Measurements from ENCODE around the gene CYB561D1.

Gene CYB561D1

DNA sequence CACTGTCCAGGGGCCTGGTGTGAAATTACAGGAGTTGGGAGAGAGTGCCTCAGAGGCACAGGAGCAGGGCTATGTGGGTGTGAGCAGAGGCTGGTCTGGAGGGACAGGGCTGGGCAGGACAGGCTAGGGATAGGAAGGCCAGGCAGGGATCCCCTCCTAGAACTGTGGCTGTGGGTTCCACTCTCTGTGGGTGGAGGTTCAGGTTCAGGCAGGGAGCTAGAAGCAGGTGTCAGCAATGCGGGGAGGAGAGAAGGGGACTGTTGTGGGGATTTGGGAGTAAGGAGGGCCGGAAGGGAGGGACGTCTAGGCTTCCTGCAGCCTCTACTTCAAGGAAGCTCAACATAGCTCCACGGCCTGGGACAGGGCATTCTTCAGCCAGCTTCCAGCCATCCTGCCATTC lies 37.5 kb downstream of the CYB561D1 start:
- no peak for DNase-seq

GRCh38 chr1:109531826-109532364 lies 38.0 kb downstream of the CYB561D1 start:
- DNase-seq, result no peak

DNA sequence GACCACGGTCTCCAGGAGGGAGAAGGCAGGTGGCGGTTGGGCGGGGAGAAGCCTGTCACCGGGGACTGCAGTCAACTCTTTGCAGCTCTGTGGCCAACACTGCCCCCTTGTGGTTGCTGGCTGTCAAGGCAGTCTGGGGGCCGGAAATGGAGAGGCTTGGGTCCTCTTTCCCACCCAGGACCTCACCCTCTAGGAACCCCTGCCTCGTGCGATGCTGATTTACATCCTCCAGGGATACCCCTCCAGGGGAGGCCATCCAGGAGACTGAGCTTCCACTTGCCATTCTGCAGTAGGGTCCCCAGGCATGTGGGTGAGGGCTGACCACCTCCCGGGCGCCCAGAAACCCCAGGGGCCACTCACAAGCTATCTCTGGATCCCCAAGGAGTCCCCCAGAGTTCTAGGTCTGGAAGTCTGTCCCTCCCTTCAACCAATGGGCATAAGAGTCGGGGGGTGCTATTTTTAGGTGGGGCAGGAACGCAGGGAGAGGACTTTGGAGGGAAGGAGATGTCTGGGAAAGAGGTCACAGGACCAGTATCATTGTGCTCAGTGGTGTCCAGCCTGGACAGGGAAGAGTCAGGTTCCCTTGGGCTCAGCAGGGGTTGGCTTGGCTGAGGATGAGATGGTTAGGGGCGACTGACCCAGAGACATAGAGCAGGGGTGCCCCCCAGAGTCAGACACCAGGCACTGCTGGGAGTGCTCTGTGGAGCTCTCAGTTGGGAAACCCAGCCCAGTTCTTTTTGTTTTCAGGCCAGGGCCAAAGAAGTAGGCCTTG lies 38.7 kb downstream of the CYB561D1 start:
- peak; percentile 84 for DNase-seq

DNA sequence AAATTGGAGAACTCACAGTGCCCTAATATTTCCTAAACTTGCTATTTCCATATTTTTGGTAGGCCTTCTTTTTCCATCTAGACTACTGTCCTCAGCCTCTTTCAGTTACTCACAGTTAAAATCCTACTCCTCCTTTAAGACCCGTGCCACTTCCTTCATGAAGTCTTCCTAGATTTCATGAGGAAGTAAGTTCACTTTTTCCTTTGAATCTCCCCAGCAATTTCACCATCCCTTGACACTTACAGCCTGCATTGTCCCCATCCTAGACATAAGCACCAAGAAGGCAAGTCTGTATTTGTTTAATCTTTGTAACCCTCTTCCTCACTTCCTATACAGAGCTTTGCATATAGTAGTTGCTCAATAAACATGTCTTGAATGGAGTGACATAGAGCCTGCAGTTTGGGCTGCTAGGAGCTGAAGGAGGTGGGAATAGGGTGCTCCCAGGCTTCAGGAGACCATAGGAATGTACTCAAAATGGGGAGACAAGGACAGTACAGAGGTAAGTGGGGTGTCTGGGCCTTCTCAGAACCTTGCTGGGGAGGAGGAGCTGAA lies 40.5 kb downstream of the CYB561D1 start:
- DNase-seq, result no peak

DNA sequence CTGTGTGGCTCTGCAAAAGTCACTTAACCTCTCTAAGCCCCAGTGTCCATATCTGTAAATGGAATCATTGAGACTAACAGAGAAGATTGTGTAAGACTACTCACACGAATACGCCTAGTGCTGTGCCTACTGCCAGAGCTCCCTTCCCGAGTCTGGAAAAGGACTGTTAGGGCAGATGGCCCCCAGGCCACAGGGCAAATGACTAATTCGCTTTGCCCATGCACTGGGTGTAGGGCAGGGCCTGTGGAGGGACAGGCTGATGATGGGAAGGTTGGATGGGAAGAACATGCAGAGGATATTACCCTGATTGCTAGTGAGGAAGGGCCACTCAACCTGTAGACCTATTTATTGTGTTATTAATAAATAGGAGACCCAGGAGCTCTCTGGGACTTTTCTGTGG lies 41.6 kb downstream of the CYB561D1 start:
- DNase-seq, result no peak

DNA sequence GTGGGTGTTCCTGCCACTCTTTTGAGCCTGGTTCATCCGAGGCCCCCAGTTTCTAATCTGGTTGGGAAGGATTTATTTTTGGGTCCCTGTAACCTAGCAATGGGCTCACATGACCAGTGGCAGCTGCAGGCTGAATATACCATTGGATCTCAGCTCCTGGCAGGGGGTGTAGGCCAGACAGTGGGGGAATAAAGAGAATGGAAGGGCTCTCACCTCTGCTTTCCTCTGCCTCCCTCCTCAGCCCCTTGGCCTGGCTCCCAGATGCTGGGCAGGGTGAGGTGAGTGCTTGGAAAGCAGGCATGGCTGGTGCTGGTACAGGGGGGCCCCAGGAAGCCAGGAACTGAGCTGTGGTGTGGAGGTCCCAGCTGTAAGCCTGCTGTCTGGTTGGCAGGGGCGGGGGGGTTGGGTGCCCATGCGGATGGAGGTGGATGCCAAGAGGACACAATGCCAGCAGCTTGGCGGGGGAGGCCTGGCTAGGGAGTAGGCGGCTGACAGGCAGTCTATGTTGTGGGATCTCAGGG lies 42.1 kb downstream of the CYB561D1 start:
- no peak for DNase-seq

DNA sequence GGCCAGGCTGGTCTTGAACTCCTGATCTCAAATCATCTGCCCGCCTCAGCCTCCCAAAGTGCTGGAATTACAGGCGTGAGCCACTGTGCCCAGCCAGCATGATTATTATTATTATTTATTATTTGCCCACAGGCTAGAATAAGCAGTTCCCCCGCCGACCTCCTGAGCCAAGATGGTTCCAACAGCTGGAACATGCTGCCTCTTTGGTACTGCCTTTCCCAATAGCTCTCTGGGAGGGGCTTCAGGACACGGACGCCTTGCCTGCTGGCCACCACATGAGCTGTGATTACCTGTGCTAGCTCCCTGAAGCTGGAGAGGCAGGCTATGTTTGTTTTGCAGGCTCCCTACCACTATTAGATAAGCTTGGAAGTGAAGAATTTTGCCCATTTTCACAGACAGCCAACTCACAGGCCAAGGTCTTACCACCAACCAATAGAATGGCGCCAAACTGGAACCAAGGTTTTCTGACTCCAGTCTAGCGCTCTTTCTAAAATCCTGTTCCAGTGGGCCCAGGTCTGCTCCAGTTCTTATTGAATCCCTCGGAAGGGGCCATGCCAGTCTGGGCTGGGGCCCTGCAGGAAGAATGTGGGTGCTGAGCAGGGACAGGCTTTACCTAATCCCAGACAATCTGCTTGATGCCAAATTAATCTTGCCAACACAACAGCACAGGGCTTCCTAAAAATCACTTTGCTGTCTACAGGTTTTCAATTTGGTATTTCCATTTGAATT lies 43.7 kb downstream of the CYB561D1 start:
- DNase-seq, result no peak

GRCh38 chr1:109538827-109539555 lies 45.1 kb downstream of the CYB561D1 start:
- no peak for DNase-seq

- no peak for DNase-seq
Observed at GRCh38 chr1:109539676-109540075, 45.8 kb downstream of the CYB561D1 start, which contains the start of gene GPR61. Gene GPR61 (plus strand): TSS chr1:109539872. CDS start chr1:109543023, 3,151 bp downstream.

- DNase-seq, result no peak
Observed at GRCh38 chr1:109541102-109541501, 47.2 kb downstream of the CYB561D1 start.

DNA sequence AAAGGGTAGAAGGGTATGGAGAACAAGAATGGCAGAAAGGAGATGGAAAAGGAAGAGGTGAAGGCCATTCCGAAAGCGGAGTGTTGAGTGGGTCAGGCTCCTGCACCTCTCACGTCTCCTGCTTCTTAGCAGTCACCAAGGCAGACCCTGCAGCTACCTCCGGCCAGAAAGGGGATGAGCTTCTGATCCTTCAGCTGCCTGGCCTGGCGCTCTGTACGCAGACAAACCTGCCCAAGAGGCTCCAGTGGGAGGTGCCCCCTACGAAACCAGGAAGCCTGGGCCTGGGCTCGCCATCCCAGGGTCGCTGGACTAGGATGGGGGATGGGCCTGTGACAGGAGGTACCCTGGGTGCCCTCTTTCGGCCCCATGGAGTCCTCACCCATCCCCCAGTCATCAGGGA lies 48.8 kb downstream of the CYB561D1 start:
- DNase-seq, result no peak

DNA sequence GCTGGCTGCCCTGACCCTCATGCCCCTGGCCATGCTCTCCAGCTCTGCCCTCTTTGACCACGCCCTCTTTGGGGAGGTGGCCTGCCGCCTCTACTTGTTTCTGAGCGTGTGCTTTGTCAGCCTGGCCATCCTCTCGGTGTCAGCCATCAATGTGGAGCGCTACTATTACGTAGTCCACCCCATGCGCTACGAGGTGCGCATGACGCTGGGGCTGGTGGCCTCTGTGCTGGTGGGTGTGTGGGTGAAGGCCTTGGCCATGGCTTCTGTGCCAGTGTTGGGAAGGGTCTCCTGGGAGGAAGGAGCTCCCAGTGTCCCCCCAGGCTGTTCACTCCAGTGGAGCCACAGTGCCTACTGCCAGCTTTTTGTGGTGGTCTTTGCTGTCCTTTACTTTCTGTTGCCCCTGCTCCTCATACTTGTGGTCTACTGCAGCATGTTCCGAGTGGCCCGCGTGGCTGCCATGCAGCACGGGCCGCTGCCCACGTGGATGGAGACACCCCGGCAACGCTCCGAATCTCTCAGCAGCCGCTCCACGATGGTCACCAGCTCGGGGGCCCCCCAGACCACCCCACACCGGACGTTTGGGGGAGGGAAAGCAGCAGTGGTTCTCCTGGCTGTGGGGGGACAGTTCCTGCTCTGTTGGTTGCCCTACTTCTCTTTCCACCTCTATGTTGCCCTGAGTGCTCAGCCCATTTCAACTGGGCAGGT lies 49.5 kb downstream of the CYB561D1 start:
- DNase-seq, result no peak

- no peak for DNase-seq
Observed at GRCh38 chr1:109543988-109544735, 50.3 kb downstream of the CYB561D1 start.

GRCh38 chr1:109546311-109547109 lies 52.6 kb downstream of the CYB561D1 start:
- peak; percentile 86 for DNase-seq

DNA sequence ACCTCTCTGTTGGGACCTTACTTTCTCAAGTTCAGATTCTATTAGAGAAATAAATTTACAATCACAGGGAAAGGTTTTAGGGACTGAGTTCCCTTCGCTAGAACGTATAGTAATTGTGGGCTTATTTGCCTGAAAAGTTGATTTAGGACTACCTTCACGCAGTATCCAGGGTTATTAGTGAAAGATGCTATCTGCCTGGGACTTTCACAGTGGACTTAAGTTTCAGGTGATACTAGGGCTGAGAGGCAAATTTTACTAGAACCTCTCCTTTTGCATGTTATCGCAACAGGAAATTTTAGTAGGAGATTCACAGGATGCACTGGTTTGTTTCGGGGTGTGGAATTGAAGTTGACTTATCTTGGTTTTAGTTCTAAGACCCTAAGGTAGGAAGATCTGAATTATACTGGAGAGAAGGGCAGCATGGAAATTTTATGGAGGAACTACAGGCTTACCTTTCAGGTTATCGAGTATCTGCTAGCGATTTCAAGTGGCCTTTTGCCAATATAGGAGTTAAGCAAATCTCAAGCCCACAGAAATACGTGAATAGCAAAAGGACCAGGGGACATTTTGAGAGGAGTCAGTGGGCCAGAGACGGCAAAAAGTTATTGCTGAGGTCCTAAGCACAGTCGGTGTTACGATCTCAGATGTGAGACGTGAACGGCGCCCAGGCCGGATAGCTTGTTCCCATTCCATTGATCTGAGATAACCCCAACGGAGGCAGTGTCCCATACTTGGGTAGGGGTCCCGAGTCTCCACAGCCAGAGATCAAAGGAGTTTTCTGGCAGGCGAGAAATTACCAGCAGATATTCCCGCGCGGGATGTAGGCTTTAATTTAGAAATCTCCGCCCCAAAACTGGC lies 53.8 kb downstream of the CYB561D1 start:
- DNase-seq, result no peak

DNA sequence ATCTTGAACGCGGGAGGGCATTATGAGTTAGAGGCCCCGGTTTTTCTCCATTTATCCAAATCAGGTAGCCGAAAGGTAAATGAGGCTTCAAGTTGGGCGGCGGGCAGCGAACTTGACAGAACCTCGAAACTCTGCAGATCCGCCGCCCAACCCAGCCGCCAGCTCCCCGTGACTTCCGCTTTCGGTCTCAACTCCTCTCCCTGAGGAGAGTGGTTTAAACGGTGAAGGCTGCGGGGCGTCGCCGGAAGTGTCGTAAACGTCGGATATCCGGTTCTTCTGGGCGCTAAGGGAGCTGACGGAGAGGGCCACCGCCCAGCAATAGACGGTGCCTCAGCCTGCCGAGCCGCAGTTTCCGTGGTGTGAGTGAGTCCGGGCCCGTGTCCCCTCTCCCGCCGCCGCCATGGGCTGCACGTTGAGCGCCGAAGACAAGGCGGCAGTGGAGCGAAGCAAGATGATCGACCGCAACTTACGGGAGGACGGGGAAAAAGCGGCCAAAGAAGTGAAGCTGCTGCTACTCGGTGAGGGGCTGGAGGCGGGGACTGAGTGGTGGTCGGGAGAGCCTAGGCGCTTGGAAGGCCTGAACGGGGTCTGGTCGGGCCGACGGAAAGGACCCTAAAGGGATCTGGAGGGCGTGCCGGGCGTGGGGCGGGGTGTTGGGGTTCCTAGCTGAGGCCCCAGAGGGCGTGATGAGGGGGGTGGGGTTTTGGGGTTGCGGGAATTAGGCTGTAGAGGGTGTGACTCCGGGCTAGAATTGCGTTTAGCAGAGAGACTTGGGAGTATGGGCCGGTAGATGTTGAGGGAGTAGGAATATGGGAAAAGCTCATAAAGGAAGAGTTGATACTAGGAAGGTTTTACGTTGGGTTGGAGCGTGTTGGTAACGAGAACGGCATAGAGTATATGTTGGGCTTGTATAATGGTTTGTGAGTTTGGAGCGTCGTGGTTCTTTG lies 54.7 kb downstream of the CYB561D1 start, which contains the start of gene GNAI3:
GNAI3 (plus strand) TSS at position 295 of the 947 bp plus-strand sequence; CDS start at position 401, 106 bp downstream.
- DNase-seq, result peak; percentile 97

Measured in CD4-positive, alpha-beta T cell treated with Interleukin-15 for 1 hour (primary cell).